IPS-18a (cell line): ENCODE data around the gene SGTA.

Experiments
- H3K27ac ChIP-seq: one replicate; pipeline ENCODE4 v1.5.1; 2013; ENCODE audit warnings: low read length
- H3K27me3 ChIP-seq: one replicate; pipeline ENCODE4 v1.6.1; 2013; ENCODE audit warnings: mild to moderate bottlenecking, low read length; ENCODE audit not compliant: control insufficient read depth, insufficient read depth
- H3K36me3 ChIP-seq: one replicate; pipeline ENCODE4 v1.6.1; 2013; ENCODE audit warnings: low read depth, low read length; ENCODE audit not compliant: control insufficient read depth
- H3K4me1 ChIP-seq: one replicate; pipeline ENCODE4 v1.6.1; 2013; ENCODE audit warnings: low read depth, low read length; ENCODE audit not compliant: control insufficient read depth
- H3K4me3 ChIP-seq: one replicate; pipeline ENCODE4 v1.5.1; 2013; ENCODE audit warnings: low read length
- H3K9ac ChIP-seq: one replicate; pipeline ENCODE4 v1.6.1; 2013; ENCODE audit warnings: mild to moderate bottlenecking, low read length, moderate library complexity
- H3K9me3 ChIP-seq: one replicate; pipeline ENCODE4 v1.6.1; 2013; ENCODE audit warnings: low read depth, low read length; ENCODE audit not compliant: control insufficient read depth

The SGTA gene

GRCh38 chr19:2754659-2755447, 28.2 kb downstream of the SGTA start:
- H3K36me3 ChIP-seq: peaks cover 44% of the 10 kb centered on the region
- H3K27me3 ChIP-seq: no peaks in the 10 kb centered on the region
- no peak overlapping the region for H3K27ac ChIP-seq

GRCh38 chr19:2751438-2751830, 31.6 kb downstream of the SGTA start:
- Histone ChIP-seq H3K27me3 (peaks cover 3% of the 10 kb centered on the region), H3K4me3 (no peak overlapping the region), H3K36me3 (peaks cover 22% of the 10 kb centered on the region), H3K9me3 (no peaks in the 10 kb centered on the region), H3K9ac (no peak overlapping the region), H3K4me1 (no peaks in the 10 kb centered on the region), H3K27ac (no peak overlapping the region)

More at GRCh38 chr19:2754659-2755447, 28.2 kb downstream of the SGTA start:
- Histone ChIP-seq H3K4me1 (no peaks in the 10 kb centered on the region), H3K9me3 (no peaks in the 10 kb centered on the region), H3K4me3 (no peak overlapping the region), H3K9ac (no peak overlapping the region)

- Histone ChIP-seq H3K9me3 (no peaks in the 10 kb centered on the region), H3K27me3 (peaks cover 3% of the 10 kb centered on the region), H3K36me3 (peaks cover 21% of the 10 kb centered on the region), H3K27ac (no peak overlapping the region), H3K4me3 (no peak overlapping the region), H3K9ac (no peak overlapping the region), H3K4me1 (no peaks in the 10 kb centered on the region)
Observed at GRCh38 chr19:2750808-2751437, 32.1 kb downstream of the SGTA start.

- Histone ChIP-seq H3K27ac (no peak overlapping the region), H3K9me3 (no peaks in the 10 kb centered on the region), H3K36me3 (no peaks in the 10 kb centered on the region)
Observed at GRCh38 chr19:2747349-2747748, 35.7 kb downstream of the SGTA start.

GRCh38 chr19:2744113-2744512, 39.0 kb downstream of the SGTA start:
- Histone ChIP-seq H3K4me3 (no peak overlapping the region), H3K27me3 (peaks cover 21% of the 10 kb centered on the region), H3K27ac (no peak overlapping the region), H3K9me3 (no peaks in the 10 kb centered on the region), H3K9ac (no peak overlapping the region), H3K36me3 (no peaks in the 10 kb centered on the region), H3K4me1 (no peaks in the 10 kb centered on the region)

More at GRCh38 chr19:2747349-2747748, 35.7 kb downstream of the SGTA start:
- Histone ChIP-seq H3K9ac (no peak overlapping the region), H3K27me3 (peaks cover 20% of the 10 kb centered on the region), H3K4me3 (no peak overlapping the region), H3K4me1 (no peaks in the 10 kb centered on the region)

GRCh38 chr19:2743099-2743498, 40.0 kb downstream of the SGTA start:
- no peak overlapping the region for H3K4me3 ChIP-seq
- H3K27me3 ChIP-seq: peaks cover 18% of the 10 kb centered on the region
- no peaks in the 10 kb centered on the region for H3K36me3 ChIP-seq
- no peak overlapping the region for H3K27ac ChIP-seq
- H3K4me1 ChIP-seq: no peaks in the 10 kb centered on the region
- H3K9me3 ChIP-seq: no peaks in the 10 kb centered on the region
- no peak overlapping the region for H3K9ac ChIP-seq

- Histone ChIP-seq H3K36me3 (peaks cover 9% of the 10 kb centered on the region), H3K27ac (no peak overlapping the region), H3K9me3 (no peaks in the 10 kb centered on the region), H3K9ac (no peak overlapping the region), H3K4me3 (no peak overlapping the region), H3K4me1 (no peaks in the 10 kb centered on the region), H3K27me3 (peaks cover 18% of the 10 kb centered on the region)
Observed at GRCh38 chr19:2740314-2740656, 42.8 kb downstream of the SGTA start.

- H3K4me3 ChIP-seq: peak within 1 kb of the TSS; percentile 80
- no peaks in the 10 kb centered on the region for H3K9me3 ChIP-seq
- H3K27me3 ChIP-seq: peaks cover 18% of the 10 kb centered on the region
- H3K27ac ChIP-seq: no peak within 1 kb of the TSS
- H3K9ac ChIP-seq: peak within 1 kb of the TSS; percentile 34
- H3K4me1 ChIP-seq: no peaks in the 10 kb centered on the region
- H3K36me3 ChIP-seq: peaks cover 9% of the 10 kb centered on the region
Observed at GRCh38 chr19:2739602-2740313, 43.3 kb downstream of the SGTA start, which contains the start of gene SLC39A3. SLC39A3 (minus strand) TSS chr19:2740017; CDS start chr19:2737257, 2,760 bp downstream.

GRCh38 chr19:2736550-2737190, 46.4 kb downstream of the SGTA start:
- H3K4me1 ChIP-seq: no peaks in the 10 kb centered on the region
- no peak overlapping the region for H3K27ac ChIP-seq
- H3K9ac ChIP-seq: no peak overlapping the region
- H3K36me3 ChIP-seq: peaks cover 9% of the 10 kb centered on the region
- H3K9me3 ChIP-seq: no peaks in the 10 kb centered on the region
- no peaks in the 10 kb centered on the region for H3K27me3 ChIP-seq
- H3K4me3 ChIP-seq: no peak overlapping the region

- Histone ChIP-seq H3K4me3 (no peak overlapping the region), H3K9ac (no peak overlapping the region), H3K36me3 (peaks cover 9% of the 10 kb centered on the region), H3K27me3 (no peaks in the 10 kb centered on the region), H3K4me1 (no peaks in the 10 kb centered on the region), H3K9me3 (no peaks in the 10 kb centered on the region), H3K27ac (no peak overlapping the region)
Observed at GRCh38 chr19:2735374-2735773, 47.7 kb downstream of the SGTA start.

- Histone ChIP-seq H3K4me1 (no peaks in the 10 kb centered on the region), H3K27me3 (no peaks in the 10 kb centered on the region), H3K9me3 (no peaks in the 10 kb centered on the region), H3K36me3 (peaks cover 9% of the 10 kb centered on the region), H3K4me3 (no peak overlapping the region), H3K9ac (no peak overlapping the region), H3K27ac (no peak overlapping the region)
Observed at GRCh38 chr19:2734589-2735288, 48.3 kb downstream of the SGTA start.
